HepG2 (cell line): ENCODE results near the gene CACNA1C. TPM values are rescaled to one million over a fixed set of nuclear protein-coding genes. Genes with fewer than 3 reads are reported as not detected.

ENCODE experiments used
- ATAC-seq: fragments of 200-7000 bp; cut with Tn5 transposase; 3 replicates; pipeline ENCODE4 v1.9.1; 2020; ENCODE audit warnings: mild to moderate bottlenecking, moderate library complexity
- BruUV-seq: library from RNA; stranded (reverse); fragments of 400-500 nt; replicated peaks from 2 replicates; lab custom pipeline; 2021; lab: Mats Ljungman, UMichigan
- CTCF ChIA-PET: fragments of 300-600 bp; formaldehyde crosslinking; extraction: SDS; loops from one replicate; lab custom pipeline; 2021; ENCODE audit warnings: low total read pairs, inconsistent platforms, low intra/inter-chr PET ratio; lab: Yijun Ruan, JAX
- POLR2A ChIA-PET: fragments of 350-600 bp; sonication (Branson Sonifier 250); formaldehyde crosslinking; loops from one replicate; lab custom pipeline; 2020; ENCODE audit warnings: antibody characterized with exemption, inconsistent platforms; lab: Yijun Ruan, JAX
- DNase-seq: peaks from one replicate; pipeline ENCODE4 v3.0.0-alpha.2; 2015; ENCODE audit warnings: low spot score
- FAIRE-seq: peaks from 3 replicates; lab custom pipeline; 2011; peaks lifted over from hg19 to GRCh38; lab: Jason Lieb, UNC
- H2AFZ ChIP-seq: one replicate; pipeline ENCODE4 v1.6.1; 2011; ENCODE audit warnings: low read length, inconsistent platforms
- H3K27ac ChIP-seq: fragments of 300-600 bp; 3 replicates; pipeline ENCODE4 v1.8.0; 2011; ENCODE audit warnings: mixed run types, mild to moderate bottlenecking, mixed read lengths, low read length, inconsistent platforms; ENCODE audit not compliant: insufficient read depth; ENCODE audit errors: extremely low read length
- H3K27me3 ChIP-seq, 2 experiments: fragments of 200-600 bp in 1 of 2; 2 replicates in 1 of 2; 3 replicates in 1 of 2; pipeline versions ENCODE4 v1.6.0 to v1.8.0; 2011; ENCODE audit warnings: low read length in 2 of 2, mild to moderate bottlenecking in 2 of 2, moderate library complexity in 2 of 2, inconsistent platforms in 1 of 2; ENCODE audit not compliant: insufficient read depth in 2 of 2, control insufficient read depth in 1 of 2
- H3K36me3 ChIP-seq, 2 experiments: fragments of 200-600 bp in 1 of 2; replicated peaks in 1 of 2; 2 replicates in 1 of 2; 3 replicates in 1 of 2; pipeline versions ENCODE4 v1.5.1 to v1.8.0; 2011; ENCODE audit warnings: low read length in 2 of 2, inconsistent platforms in 1 of 2; ENCODE audit not compliant: insufficient read depth in 2 of 2, control insufficient read depth in 1 of 2
- H3K4me1 ChIP-seq: 2 replicates; pipeline ENCODE4 v1.5.1; 2012; ENCODE audit warnings: low read length, inconsistent platforms; ENCODE audit not compliant: insufficient read depth
- H3K4me2 ChIP-seq: 2 replicates; pipeline ENCODE4 v1.6.0; 2011; ENCODE audit warnings: low read depth, low read length, inconsistent platforms
- H3K4me3 ChIP-seq, 3 experiments: fragments of 200-600 bp in 1 of 3; sonication (generic), shearing (Covaris generic) in 1 of 3; replicated peaks in 1 of 3; 2 replicates each; pipeline ENCODE4 v1.5.1; 2011 to 2016; ENCODE audit warnings: low read length in 3 of 3, inconsistent platforms in 2 of 3, low read depth in 2 of 3, mild to moderate bottlenecking in 2 of 3, control low read depth in 1 of 3, mixed read lengths in 1 of 3; ENCODE audit not compliant: insufficient read depth in 1 of 3
- H3K79me2 ChIP-seq: one replicate; pipeline ENCODE4 v1.6.1; 2011; ENCODE audit warnings: low read length, inconsistent platforms; ENCODE audit not compliant: insufficient read depth
- H3K9ac ChIP-seq: 2 replicates; pipeline ENCODE4 v1.6.0; 2011; ENCODE audit warnings: mild to moderate bottlenecking, low read depth, low read length, inconsistent platforms; ENCODE audit not compliant: insufficient read depth
- H3K9me3 ChIP-seq: 2 replicates; pipeline ENCODE4 v1.5.1; 2012; ENCODE audit warnings: mild to moderate bottlenecking, low read length
- H4K20me1 ChIP-seq: 2 replicates; pipeline ENCODE4 v1.6.0; 2011; ENCODE audit warnings: inconsistent platforms, mild to moderate bottlenecking, low read length, moderate library complexity; ENCODE audit not compliant: insufficient read depth
- BRD4 ChIP-seq: sonication (generic); formaldehyde crosslinking; IDR thresholded peaks from 2 replicates; pipeline ENCODE4 v1.4.0; 2020; ENCODE audit warnings: missing genetic modification reagents
- ELF1 ChIP-seq: sonication (generic); formaldehyde crosslinking; IDR thresholded peaks from 2 replicates; pipeline ENCODE4 v1.4.0; 2020; ENCODE audit warnings: missing genetic modification reagents
- ELF3 ChIP-seq: IDR thresholded peaks from 2 replicates; pipeline ENCODE4 v1.6.1; 2016; ENCODE audit warnings: missing genetic modification reagents, missing compliant biosample characterization
- EZH2 ChIP-seq: conservative IDR thresholded peaks from 2 replicates; pipeline ENCODE4 v1.6.1; 2012; ENCODE audit warnings: mild to moderate bottlenecking, low read depth, low read length, moderate library complexity
- KDM4B ChIP-seq: sonication (generic); formaldehyde crosslinking; IDR thresholded peaks from 2 replicates; pipeline ENCODE4 v1.4.0; 2020; ENCODE audit warnings: missing genetic modification reagents
- NRL ChIP-seq: sonication (generic); formaldehyde crosslinking; IDR thresholded peaks from 2 replicates; pipeline ENCODE4 v1.5.0; 2020; ENCODE audit warnings: missing genetic modification reagents, mild to moderate bottlenecking, moderate library complexity, borderline replicate concordance
- PCBP1 ChIP-seq: fragments of 200-400 bp; formaldehyde crosslinking; IDR thresholded peaks from 2 replicates; pipeline ENCODE4 v1.6.1; 2017; ENCODE audit warnings: mild to moderate bottlenecking, low read depth, low read length, borderline replicate concordance
- PCBP2 ChIP-seq: fragments of 200-400 bp; formaldehyde crosslinking; optimal IDR thresholded peaks from 2 replicates; pipeline ENCODE3; 2018; ENCODE audit warnings: low read length, low read depth; ENCODE audit not compliant: poor library complexity, severe bottlenecking
- ZFAT ChIP-seq: sonication (generic); formaldehyde crosslinking; conservative IDR thresholded peaks from 2 replicates; pipeline ENCODE4 v1.8.1; 2023; ENCODE audit warnings: missing genetic modification reagents, inconsistent platforms
- ZNF138 ChIP-seq: sonication (generic); formaldehyde crosslinking; IDR thresholded peaks from 2 replicates; pipeline ENCODE4 v1.5.0; 2020; ENCODE audit warnings: mild to moderate bottlenecking, low read depth, missing genetic modification reagents
- ZNF3 ChIP-seq: IDR thresholded peaks from 2 replicates; pipeline ENCODE4 v1.7.0; 2017; ENCODE audit warnings: inconsistent platforms
- ZNF446 ChIP-seq: sonication (generic); formaldehyde crosslinking; IDR thresholded peaks from 2 replicates; pipeline ENCODE4 v1.5.0; 2020; ENCODE audit warnings: mild to moderate bottlenecking, missing genetic modification reagents
- ZNF766 ChIP-seq: sonication (generic); formaldehyde crosslinking; IDR thresholded peaks from 2 replicates; pipeline ENCODE4 v1.5.0; 2020; ENCODE audit warnings: missing genetic modification reagents, borderline replicate concordance
- ZNF878 ChIP-seq: sonication (generic); formaldehyde crosslinking; IDR thresholded peaks from 2 replicates; pipeline ENCODE4 v1.8.1; 2023; ENCODE audit warnings: mild to moderate bottlenecking, missing genetic modification reagents, moderate library complexity
- WGBS: methylation state at CpG from one replicate; pipeline ENCODE4 v1.1.6; 2017; ENCODE audit warnings: low lambda C conversion rate; 5-methylcytosine and 5-hydroxymethylcytosine counted together
- in situ Hi-C: cut with HindIII; loops from 2 replicates; pipeline ENCODE4 v1.10.0; 2017; ENCODE audit warnings: low pct_unique_long_range_greater_than_20kb; ENCODE audit not compliant: extremely low pct_ligation_motif_present
- intact Hi-C: fragments of 100-400 bp; cut with micrococcal nuclease; formaldehyde crosslinking; loops from one replicate; pipeline ENCODE4 v1.10.0; 2022; ENCODE audit not compliant: unreplicated experiment
- polyA plus RNA-seq, 8 experiments: library from polyadenylated mRNA; depleted of rRNA in 3 of 8; stranded (reverse) in 7 of 8; unstranded in 1 of 8; fragments of >200 nt; fragmentation: Illumina TruSeq in 4 of 8; extraction: Trizol in 4 of 8; gene quantifications; 2 replicates each; pipeline versions ENCODE4 v1.2.1 to v1.2.3, GENCODE V29; 2011 to 2016; ENCODE audit warnings: low read depth in 4 of 8, missing spikeins in 1 of 8, mixed read lengths in 1 of 8; ENCODE audit not compliant: insufficient read depth in 1 of 8
- total RNA-seq, 5 experiments: library from RNA; depleted of rRNA; stranded (reverse); fragments of >200 nt; fragmentation: Illumina TruSeq; extraction: Trizol; gene quantifications; 2 replicates each; pipeline ENCODE4 v1.2.3, GENCODE V29; 2016; ENCODE audit warnings: low read depth in 1 of 5
- TF ChIP-seq, protein P1 (sequence below): sonication (generic); formaldehyde crosslinking; IDR thresholded peaks from 2 replicates; pipeline ENCODE4 v1.8.0; 2022; ENCODE audit warnings: missing genetic modification reagents, mild to moderate bottlenecking, moderate library complexity, borderline replicate concordance

Gene CACNA1C
- total and polyA plus RNA-seq, 2 of the 13 experiments (the other 11 are each of a cell fraction or from before 2014, with no cell fraction given): not detected

DNA sequence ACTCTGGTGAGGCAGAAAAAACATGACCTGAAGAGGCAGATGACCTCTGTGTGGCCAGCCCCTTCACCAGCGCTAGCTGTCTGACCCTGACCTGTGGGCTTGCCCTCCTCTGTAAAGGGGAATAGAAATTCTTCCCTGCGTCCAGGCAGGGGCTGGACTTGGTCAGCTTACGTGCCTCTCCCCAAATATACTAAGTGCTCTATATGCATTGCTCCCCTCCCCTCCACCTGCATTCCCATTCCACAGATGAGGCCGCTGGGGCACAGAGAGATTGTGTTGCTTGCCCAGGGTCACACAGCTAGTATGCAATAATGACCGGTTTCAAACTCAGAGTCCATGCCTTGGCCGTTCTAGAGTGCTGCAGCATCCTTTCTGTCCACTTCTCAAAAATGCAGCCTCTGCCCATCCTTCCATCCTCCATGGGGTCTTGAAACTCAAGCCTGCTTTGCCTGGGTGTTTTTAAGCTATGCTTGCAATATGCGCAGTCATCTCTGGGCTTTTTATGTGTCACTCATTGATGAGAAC lies 303.9 kb downstream of the CACNA1C start:
- BruUV-seq: no TSS peak
- intact Hi-C loops (no loop called here), in situ Hi-C loops (no loop called here)
- no peaks in the 10 kb centered on the region for H3K9me3 ChIP-seq
- H3K9ac ChIP-seq: no peak overlapping the region
- ChIA-PET POLR2A (no interaction called here), CTCF (no interaction called here)
- H3K4me2 ChIP-seq: no peak overlapping the region
- FAIRE-seq (no peak), ATAC-seq (no peak), DNase-seq (no peak)
- no peaks in the 10 kb centered on the region for H4K20me1 ChIP-seq
- no peak overlapping the region for H3K4me3 ChIP-seq
- H3K27me3 ChIP-seq: peaks cover 5 to 25% of the 10 kb centered on the region in 2 experiments; a peak in 4 of 5 replicates
- no peaks in the 10 kb centered on the region for H3K36me3 ChIP-seq
- no peaks in the 10 kb centered on the region for H3K4me1 ChIP-seq
- H2AFZ ChIP-seq: no peak overlapping the region
- H3K79me2 ChIP-seq: no peaks in the 10 kb centered on the region
- TF ChIP-seq BRD4 (CRISPR knock-in tag) (no peak), EZH2 (no peak), PCBP2 (no peak), ZNF138 (no peak), ZNF3 (CRISPR knock-in tag) (no peak), PCBP1 (no peak), ZFAT (no peak), ZNF446 (CRISPR knock-in tag) (no peak), NRL (CRISPR knock-in tag) (no peak), ZNF766 (CRISPR knock-in tag) (no peak), ELF1 (CRISPR knock-in tag) (no peak), ELF3 (CRISPR knock-in tag) (no peak), ZNF878 (CRISPR knock-in tag) (no peak), KDM4B (CRISPR knock-in tag) (no peak)
- TF ChIP-seq, protein P1, sequence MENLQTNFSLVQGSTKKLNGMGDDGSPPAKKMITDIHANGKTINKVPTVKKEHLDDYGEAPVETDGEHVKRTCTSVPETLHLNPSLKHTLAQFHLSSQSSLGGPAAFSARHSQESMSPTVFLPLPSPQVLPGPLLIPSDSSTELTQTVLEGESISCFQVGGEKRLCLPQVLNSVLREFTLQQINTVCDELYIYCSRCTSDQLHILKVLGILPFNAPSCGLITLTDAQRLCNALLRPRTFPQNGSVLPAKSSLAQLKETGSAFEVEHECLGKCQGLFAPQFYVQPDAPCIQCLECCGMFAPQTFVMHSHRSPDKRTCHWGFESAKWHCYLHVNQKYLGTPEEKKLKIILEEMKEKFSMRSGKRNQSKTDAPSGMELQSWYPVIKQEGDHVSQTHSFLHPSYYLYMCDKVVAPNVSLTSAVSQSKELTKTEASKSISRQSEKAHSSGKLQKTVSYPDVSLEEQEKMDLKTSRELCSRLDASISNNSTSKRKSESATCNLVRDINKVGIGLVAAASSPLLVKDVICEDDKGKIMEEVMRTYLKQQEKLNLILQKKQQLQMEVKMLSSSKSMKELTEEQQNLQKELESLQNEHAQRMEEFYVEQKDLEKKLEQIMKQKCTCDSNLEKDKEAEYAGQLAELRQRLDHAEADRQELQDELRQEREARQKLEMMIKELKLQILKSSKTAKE: no peak
- 29% methylated on average over 4 of the region's 7 CpGs for WGBS
- H3K27ac ChIP-seq: no peak overlapping the region
